Upper lobe of left lung (tissue), 6 donors: ENCODE data around the gene DTNB. TPM values are rescaled to one million over a fixed set of nuclear protein-coding genes. Genes with fewer than 3 reads are reported as not detected.
A peak's percentile ranks its signal among the peaks of the same experiment; 100 is the strongest.

Experiments used
- ATAC-seq, 2 donors: fragments of 200-7000 bp; cut with Tn5 transposase; one replicate each; pipeline ENCODE4 v1.9.1; 2022; ENCODE audit warnings: mild to moderate bottlenecking in 2 of 2, moderate library complexity in 2 of 2; ENCODE audit not compliant: low FRiP score in 2 of 2
- DNase-seq, 2 donors: peaks; one replicate each; pipeline ENCODE4 v3.0.0-alpha.2; 2019 to 2020
- H3K27ac ChIP-seq, 4 donors: fragments of 200-600 bp; sonication (generic); one replicate each; pipeline ENCODE4 v1.5.1; 2016 to 2019
- H3K27me3 ChIP-seq, 4 donors: fragments of 200-600 bp; sonication (generic); one replicate each; pipeline ENCODE4 v1.5.1; 2017 to 2019
- H3K36me3 ChIP-seq, 4 donors: fragments of 200-600 bp; sonication (generic); one replicate each; pipeline ENCODE4 v1.5.1; 2016 to 2019
- H3K4me1 ChIP-seq, 4 donors: fragments of 200-600 bp; sonication (generic); one replicate each; pipeline ENCODE4 v1.5.1; 2018 to 2019
- H3K4me3 ChIP-seq, 4 donors: fragments of 200-600 bp; sonication (generic); one replicate each; pipeline ENCODE4 v1.5.1; 2017 to 2019; ENCODE audit warnings: mild to moderate bottlenecking in 2 of 4, moderate library complexity in 1 of 4
- H3K9me3 ChIP-seq, 4 donors: fragments of 200-600 bp; sonication (generic); one replicate each; pipeline ENCODE4 v1.5.1; 2018 to 2019
- CTCF ChIP-seq, 6 experiments: fragments of 450-650 bp in 4 of 6; fragments of 200-600 bp in 2 of 6; sonication (generic) in 2 of 6; IDR thresholded peaks; one replicate each; pipeline ENCODE4 v1.5.1; 2016 to 2019; ENCODE audit warnings: antibody characterized with exemption in 6 of 6
- EP300 ChIP-seq, 4 donors: sonication (generic); formaldehyde crosslinking; IDR thresholded peaks; one replicate each; pipeline ENCODE4 v1.5.1; 2017; ENCODE audit warnings: antibody characterized with exemption in 4 of 4, control low read depth in 2 of 4
- POLR2A ChIP-seq, 4 donors: fragments of 450-650 bp; IDR thresholded peaks; one replicate each; pipeline ENCODE4 v1.5.1; 2016 to 2017; ENCODE audit warnings: antibody characterized with exemption in 4 of 4, mild to moderate bottlenecking in 2 of 4
- POLR2AphosphoS5 ChIP-seq, 2 donors: sonication (generic); formaldehyde crosslinking; IDR thresholded peaks; one replicate each; pipeline ENCODE4 v1.5.1; 2017; ENCODE audit warnings: antibody characterized with exemption in 2 of 2
- WGBS, 2 donors: methylation state at CpG; one replicate each; pipeline ENCODE4 v1.1.5; 2017 to 2018; 5-methylcytosine and 5-hydroxymethylcytosine counted together
- total RNA-seq, 6 donors: library from RNA; depleted of rRNA in 4 of 6; stranded (reverse); fragments of >200 nt in 4 of 6; gene quantifications; one replicate each; pipeline versions ENCODE4 v1.1.0 to v1.2.1, GENCODE V29; 2016 to 2021
- donor health status: DM: no; HTN: no; CAD: no; lungs with moderate emphysema.
- donor health status: DM: no; HTN: yes; CAD: no; lungs with severe emphysema.

Gene DTNB
- total RNA-seq, 6 donors from 2014 or later, result 19.3 to 59.7 (median 25.6) TPM

GRCh38 chr2:25617948-25618646 is 55.3 kb downstream of the DTNB start:
- Histone ChIP-seq H3K9me3 (no peaks in the 10 kb centered on the region), H3K27ac (no peak overlapping the region), H3K4me1 (peaks cover 0 to 4% (median 0%) of the 10 kb centered on the region in 4 donors), H3K36me3 (no peaks in the 10 kb centered on the region), H3K4me3 (no peak overlapping the region), H3K27me3 (no peaks in the 10 kb centered on the region)
- 58 to 75% methylated on average over 7 of the region's 7 CpGs for WGBS, 2 donors
- DNase-seq (no peak), ATAC-seq (peak in 1 of 2 donors; percentile 54)
- TF ChIP-seq POLR2A (IDR thresholded peaks at IDR 0.05), result no peak
- no peak for TF ChIP-seq EP300 (IDR thresholded peaks at IDR 0.05)
- no peak for TF ChIP-seq POLR2AphosphoS5 (IDR thresholded peaks at IDR 0.05)
- TF ChIP-seq CTCF (IDR thresholded peaks at IDR 0.05), result no peak

- no peaks in the 10 kb centered on the region for H3K9me3 ChIP-seq
- no peak overlapping the region for H3K27ac ChIP-seq
- TF ChIP-seq EP300 (IDR thresholded peaks at IDR 0.05) (no peak), POLR2AphosphoS5 (IDR thresholded peaks at IDR 0.05) (no peak), POLR2A (IDR thresholded peaks at IDR 0.05) (no peak), CTCF (IDR thresholded peaks at IDR 0.05) (no peak)
- DNase-seq (no peak), ATAC-seq (no peak)
- peaks cover 0 to 4% (median 0%) of the 10 kb centered on the region in 4 donors for H3K4me1 ChIP-seq
- H3K27me3 ChIP-seq, result no peaks in the 10 kb centered on the region
- no peak overlapping the region for H3K4me3 ChIP-seq
- no peaks in the 10 kb centered on the region for H3K36me3 ChIP-seq
Observed at GRCh38 chr2:25615920-25616319, 57.5 kb downstream of the DTNB start.

- DNase-seq (no peak), ATAC-seq (no peak)
- no peaks in the 10 kb centered on the region for H3K36me3 ChIP-seq
- 78 to 79% methylated on average over 5 of the region's 5 CpGs for WGBS, 2 donors
- H3K4me3 ChIP-seq, result no peak overlapping the region
- no peaks in the 10 kb centered on the region for H3K9me3 ChIP-seq
- no peak overlapping the region for H3K27ac ChIP-seq
- TF ChIP-seq CTCF (IDR thresholded peaks at IDR 0.05) (no peak), EP300 (IDR thresholded peaks at IDR 0.05) (no peak), POLR2AphosphoS5 (IDR thresholded peaks at IDR 0.05) (no peak), POLR2A (IDR thresholded peaks at IDR 0.05) (no peak)
- H3K27me3 ChIP-seq, result no peaks in the 10 kb centered on the region
- peaks cover 0 to 4% (median 0%) of the 10 kb centered on the region in 4 donors for H3K4me1 ChIP-seq
Observed at GRCh38 chr2:25615386-25615785, 58.0 kb downstream of the DTNB start.

GRCh38 chr2:25614711-25615110 is 58.7 kb downstream of the DTNB start:
- 84 to 91% methylated on average over 8 of the region's 8 CpGs for WGBS, 2 donors
- Histone ChIP-seq H3K27ac (no peak overlapping the region), H3K27me3 (no peaks in the 10 kb centered on the region), H3K36me3 (no peaks in the 10 kb centered on the region), H3K4me1 (peaks cover 0 to 4% (median 0%) of the 10 kb centered on the region in 4 donors), H3K9me3 (no peaks in the 10 kb centered on the region), H3K4me3 (no peak overlapping the region)
- DNase-seq (no peak), ATAC-seq (no peak)
- TF ChIP-seq EP300 (IDR thresholded peaks at IDR 0.05) (no peak), CTCF (IDR thresholded peaks at IDR 0.05) (no peak), POLR2A (IDR thresholded peaks at IDR 0.05) (no peak), POLR2AphosphoS5 (IDR thresholded peaks at IDR 0.05) (no peak)

GRCh38 chr2:25608718-25609117 is 64.7 kb downstream of the DTNB start:
- no peak overlapping the region for H3K4me3 ChIP-seq
- no peak for ATAC-seq
- TF ChIP-seq EP300 (IDR thresholded peaks at IDR 0.05) (no peak), CTCF (IDR thresholded peaks at IDR 0.05) (no peak), POLR2AphosphoS5 (IDR thresholded peaks at IDR 0.05) (no peak), POLR2A (IDR thresholded peaks at IDR 0.05) (no peak)
- no peaks in the 10 kb centered on the region for H3K27me3 ChIP-seq
- no peaks in the 10 kb centered on the region for H3K4me1 ChIP-seq
- H3K27ac ChIP-seq, result no peak overlapping the region
- H3K36me3 ChIP-seq, result no peaks in the 10 kb centered on the region
- DNase-seq, result no peak
- H3K9me3 ChIP-seq, result no peaks in the 10 kb centered on the region
